HG02588 (cell line): ENCODE results near the gene ZNF81.
"Not testable (repeated sequence)": the region's sequence is repeated elsewhere in the genome, so short reads cannot be mapped to it uniquely, and the experiment has no call there.

ENCODE experiments used
- ATAC-seq: cut with Tn5 transposase; IDR thresholded peaks from one replicate; pipeline ENCODE4 v1.9.1; 2021; ENCODE audit warnings: mild to moderate bottlenecking, moderate library complexity; ENCODE audit not compliant: unreplicated experiment

Gene ZNF81

DNA sequence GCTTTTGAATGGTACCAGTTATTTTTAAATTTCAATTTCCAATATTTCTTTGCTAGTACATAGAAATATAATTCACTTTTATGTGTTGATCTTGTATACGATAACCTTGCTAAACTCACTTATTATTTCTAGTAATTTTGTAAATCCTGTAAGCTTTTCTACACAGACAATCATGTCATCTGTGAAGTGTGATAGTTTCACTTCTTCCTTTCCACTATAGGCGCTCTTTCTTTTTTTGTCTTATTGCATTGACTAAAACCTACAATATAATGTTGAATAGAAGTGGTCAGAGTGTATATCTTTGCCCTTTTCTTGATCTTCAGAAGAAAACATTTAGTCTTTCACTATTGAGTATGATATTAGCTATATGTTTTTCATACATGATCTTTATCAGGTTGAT is 90.5 kb downstream of the ZNF81 start:
- ATAC-seq, result no peak

DNA sequence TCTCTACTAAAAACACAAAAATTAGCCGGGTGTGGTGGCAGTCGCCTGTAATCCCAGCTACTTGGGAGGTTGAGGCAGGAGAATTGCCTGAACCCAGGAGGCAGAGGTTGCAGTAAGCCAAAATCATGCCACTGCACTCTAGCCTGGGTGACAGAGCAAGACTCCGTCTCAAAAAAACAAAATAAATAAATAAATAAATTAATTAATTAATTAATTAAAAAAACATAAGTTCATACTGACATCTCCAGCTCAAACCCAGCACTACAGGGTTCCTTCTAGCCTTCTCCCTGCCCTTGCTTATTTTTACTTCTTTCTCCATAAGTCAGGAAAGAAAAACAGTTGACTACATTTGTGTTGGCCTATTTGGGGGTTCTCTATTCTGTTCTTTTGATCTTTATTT is 95.3 kb downstream of the ZNF81 start:
- not testable (repeated sequence) for ATAC-seq

DNA sequence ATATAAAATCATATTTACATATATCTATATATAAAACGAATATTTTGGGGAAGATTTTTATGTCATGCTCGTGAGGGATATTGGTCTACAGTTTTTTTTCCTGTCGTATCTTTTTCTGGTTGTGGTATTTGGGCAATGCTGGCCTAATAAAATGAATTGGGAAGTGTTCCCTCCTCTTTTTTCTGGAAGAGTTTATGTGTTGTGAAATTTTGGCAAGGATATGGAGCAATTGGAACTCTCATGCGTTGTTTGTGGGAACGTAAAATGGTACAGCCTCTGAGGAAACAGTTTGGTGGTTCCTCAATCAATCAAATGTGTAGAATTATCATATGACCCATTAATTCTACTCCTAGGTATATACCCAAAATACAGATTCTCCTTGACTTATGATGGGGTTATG is 97.2 kb downstream of the ZNF81 start:
- ATAC-seq, result no peak

DNA sequence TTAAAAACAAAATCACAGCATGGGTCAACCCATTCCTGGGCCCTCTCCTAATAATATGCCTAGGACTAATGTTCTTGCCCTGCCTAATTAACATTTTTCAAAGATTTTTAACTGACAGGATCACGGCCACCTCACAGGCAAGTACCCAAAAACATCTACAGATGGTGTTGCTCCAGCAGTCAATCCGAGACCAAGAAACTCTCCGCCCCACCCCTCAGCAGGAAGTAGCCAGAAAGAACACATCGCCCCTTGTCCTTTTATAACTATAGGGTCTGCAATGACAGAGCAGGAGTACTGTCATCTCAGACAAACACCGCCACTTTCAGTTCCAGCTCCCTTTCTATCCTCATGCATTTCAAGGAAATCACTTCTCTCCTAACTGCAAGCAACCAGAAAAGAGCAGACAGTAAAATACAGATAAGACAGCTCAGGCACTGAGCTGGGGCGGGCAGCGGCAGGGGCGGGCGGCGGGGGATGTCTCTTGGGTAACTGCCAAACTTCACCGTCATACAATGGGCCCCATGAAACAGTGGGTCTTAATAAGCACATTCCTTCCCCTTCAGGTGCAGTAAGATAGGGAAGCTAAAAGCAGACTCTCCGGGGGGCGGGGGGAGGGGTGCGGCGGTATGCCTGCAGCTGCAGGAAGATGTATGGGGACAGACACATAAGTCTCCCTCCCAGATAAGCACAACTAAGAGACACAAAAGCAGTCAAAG is 99.7 kb downstream of the ZNF81 start:
- ATAC-seq, result no peak

DNA sequence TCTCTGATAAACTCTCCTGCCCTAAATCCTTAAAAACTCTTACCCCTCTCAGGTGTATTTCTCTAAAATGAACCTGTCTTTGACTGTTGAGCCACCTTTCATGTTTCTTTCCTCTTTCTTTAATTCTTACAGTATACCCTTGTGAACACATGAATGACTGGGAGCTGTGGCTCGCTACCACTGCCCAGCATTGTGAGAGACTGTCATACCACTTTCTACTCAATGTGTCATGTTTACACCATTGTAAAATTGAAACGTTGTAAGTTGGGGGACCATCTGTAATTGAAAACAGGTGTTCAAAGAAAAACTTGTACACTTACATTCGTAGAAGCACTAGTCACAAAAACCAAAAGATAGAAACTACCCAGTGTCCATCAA is 100.2 kb downstream of the ZNF81 start:
- no peak for ATAC-seq

DNA sequence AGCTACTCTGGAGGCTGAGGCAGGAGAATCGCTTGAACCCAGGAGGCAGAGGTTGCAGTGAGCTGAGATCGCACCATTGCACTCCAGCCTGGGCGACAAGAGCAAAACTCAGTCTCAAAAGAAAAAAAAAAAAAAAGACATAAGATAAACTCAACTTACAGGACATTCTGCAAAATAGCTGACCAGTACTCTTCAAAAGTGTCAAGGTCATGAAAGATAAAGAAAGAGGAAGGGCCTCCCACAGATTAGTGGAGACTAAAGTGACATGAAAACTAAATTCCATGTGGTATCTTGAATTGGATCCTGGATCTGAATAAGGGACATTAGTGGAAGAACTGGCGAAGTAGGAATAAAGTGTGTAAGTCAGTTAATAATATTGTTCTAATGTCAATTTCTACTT is 103.7 kb downstream of the ZNF81 start:
- ATAC-seq, result no peak

DNA sequence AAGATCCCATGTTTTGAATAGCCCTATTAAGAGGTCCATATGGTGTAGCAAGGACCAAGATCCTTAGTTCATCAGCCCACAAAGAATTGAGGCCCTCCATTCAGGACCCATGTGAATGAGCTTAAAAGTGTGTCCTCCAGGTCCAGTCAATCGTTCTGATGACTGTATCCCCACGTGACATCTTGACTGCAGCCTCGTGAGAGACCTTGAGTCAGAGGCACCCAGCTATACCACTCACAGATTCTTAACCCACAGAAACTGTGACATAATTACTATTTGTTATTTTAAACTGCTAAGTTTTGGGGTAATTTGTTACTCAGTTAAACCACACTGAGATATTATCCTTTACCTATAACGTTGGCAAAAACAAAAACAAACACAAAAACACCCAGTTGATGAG is 104.7 kb downstream of the ZNF81 start:
- no peak for ATAC-seq

DNA sequence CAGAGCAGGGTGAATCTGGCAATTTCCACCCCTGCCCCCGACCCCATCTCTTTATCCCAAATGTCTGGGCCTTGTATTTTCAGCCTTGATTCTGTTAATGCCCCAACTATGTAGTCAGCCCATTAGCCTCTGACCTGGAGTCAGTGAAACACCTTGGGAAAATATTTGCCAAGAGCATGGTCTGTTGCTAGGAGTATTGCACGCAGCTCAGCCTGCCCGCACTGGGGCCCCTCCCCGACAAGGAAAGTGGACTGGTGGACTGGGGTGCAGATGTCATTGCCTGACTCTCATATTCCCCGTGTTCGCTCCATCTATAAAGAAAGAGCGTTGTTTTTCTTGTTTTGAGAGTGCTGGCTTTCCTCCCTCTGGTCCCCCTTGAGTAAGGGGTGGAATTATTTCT is 118.6 kb downstream of the ZNF81 start:
- ATAC-seq, result not testable (repeated sequence)

DNA sequence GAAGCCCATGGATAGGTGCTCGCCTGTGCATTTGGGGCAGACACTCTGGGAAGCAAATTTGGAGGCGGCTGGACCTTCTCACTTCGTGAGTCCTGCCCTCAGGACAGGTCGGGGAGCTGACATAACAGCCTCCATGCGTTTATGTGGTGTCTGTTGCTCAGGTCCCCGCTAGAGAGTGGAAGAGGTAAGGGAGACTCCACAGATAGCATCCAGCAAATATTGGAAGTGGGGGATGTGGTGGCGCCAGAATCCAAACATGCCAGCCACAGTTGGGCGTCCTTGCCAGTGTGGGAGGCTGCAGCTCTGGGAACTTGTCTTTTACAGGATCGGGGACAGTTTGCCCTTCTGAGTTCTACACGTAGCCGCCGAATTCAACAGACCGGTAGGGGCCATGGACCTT is 119.3 kb downstream of the ZNF81 start:
- no peak for ATAC-seq

DNA sequence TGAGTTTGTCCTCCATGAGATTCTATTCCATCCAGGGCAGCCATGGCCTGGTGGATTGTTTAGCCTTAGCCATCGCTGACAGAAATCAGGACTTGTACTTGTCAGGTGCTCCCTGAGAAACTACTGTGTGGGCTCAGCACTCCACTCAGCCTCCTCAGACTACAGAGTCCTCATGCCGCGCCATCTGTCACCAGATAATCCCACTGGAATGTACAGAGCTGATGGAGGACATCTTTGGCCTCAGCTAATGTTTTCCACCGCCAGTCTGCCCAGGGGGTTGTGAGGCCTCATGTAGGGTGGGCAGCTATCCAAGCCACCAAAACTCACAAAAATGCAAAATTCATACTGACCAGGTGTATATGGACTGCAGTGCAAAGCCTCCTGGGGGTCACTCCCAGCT is 121.5 kb downstream of the ZNF81 start:
- ATAC-seq, result not testable (repeated sequence)

DNA sequence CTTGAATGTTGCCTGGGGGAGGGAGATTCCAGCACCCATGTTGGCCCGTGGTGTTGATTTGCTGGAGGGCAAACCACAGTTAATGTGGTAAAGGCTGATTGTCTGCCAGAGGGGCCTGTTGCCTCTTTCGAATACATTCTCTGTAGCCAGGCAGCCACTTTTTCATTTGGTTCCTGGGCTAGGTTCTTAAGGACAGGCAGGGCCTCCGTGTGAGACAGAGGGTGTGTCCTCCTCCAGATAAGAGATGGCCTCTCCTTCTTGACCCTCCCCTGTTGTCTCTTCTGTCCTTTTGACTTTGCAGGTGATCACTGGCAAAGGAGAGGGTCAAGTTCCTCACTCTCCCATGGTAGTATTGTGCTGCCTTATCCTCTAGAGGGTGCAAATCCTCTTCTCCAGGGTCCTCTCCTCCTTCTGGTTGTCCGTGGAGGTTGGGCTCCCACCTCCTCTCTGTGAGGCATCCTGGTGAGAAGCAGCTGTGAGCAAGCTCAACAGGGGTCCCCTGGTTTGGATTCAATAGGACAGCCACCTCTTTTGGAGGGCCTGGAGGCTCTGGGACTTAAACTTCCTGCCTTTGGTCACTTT is 122.2 kb downstream of the ZNF81 start:
- ATAC-seq, result no peak

DNA sequence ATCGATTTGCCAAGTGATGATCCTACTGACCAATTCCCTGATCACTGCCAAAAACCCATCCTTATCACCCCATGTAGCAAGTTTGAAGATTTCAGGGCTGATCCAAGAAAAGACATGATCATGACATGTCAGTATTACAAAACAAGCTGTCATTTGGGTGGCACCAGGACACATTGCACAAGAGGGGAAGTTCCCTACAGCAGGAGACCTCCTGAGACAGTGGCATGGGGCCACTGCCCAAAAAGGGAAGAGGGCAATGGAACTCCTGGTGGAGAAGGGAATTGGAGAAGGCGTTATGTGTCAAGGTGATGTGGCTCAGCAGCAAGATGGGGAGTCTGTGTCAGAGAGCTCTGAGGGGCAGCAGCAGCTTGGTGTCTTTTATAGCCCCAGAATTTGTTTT is 123.7 kb downstream of the ZNF81 start:
- ATAC-seq, result no peak

DNA sequence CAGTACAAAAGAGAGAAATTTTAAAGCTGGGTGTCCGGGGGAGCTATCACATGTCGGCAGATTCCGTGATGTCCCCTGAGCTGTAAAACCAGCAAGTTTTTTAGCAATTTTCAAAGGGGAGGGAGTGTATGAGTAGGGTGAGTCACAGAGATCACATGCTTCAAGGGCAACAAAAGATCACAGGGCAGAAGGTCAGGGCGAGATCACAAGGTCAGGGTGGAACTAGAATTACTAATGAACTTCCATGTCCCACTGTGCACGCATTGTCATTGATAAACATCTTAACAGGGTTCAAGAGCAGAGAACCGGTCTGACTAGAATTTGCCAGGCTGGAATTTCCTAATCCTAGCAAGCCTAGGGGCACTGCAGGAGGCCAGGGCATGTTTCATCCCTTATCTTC is 125.1 kb downstream of the ZNF81 start:
- not testable (repeated sequence) for ATAC-seq

DNA sequence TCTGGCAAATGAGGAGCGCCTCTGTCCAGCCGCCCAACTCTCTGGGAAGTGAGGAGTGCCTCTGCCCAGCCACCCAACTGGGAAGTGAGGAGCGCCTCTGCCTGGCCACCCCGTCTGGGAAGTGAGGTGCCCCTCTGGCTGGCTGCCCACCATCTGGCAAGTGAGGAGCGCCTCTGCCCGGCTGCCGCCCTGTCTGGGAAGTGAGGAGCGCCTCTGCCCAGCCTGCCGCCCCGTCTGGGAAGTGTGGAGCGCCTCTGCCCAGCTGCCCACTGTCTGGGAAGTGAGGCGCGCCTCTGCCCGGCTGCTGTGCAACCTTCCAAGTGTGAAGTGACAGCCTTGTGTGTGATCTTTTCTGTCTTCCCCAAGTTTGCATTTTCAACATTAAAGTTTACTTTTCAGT is 128.8 kb downstream of the ZNF81 start:
- ATAC-seq, result not testable (repeated sequence)
